MM.1S (cell line): ENCODE measurements around the gene TPD52L2.

ENCODE experiments used
- EZH2 ChIP-seq: fragments of 300-600 bp; sonication (generic); optimal IDR thresholded peaks from 2 replicates; pipeline ENCODE3; 2017; ENCODE audit warnings: low read depth, mild to moderate bottlenecking, antibody characterized with exemption, low read length, mixed read lengths
- EZH2phosphoT487 ChIP-seq: fragments of 300-600 bp; sonication (generic); IDR thresholded peaks from 2 replicates; pipeline ENCODE4 v1.6.1; 2018; ENCODE audit warnings: antibody characterized with exemption, low read length
- TF ChIP-seq, protein P1 (sequence below): fragments of 300-600 bp; sonication (generic); IDR thresholded peaks from 2 replicates; pipeline ENCODE4 v1.5.1; 2016; ENCODE audit warnings: antibody characterized with exemption, low read length, mixed read lengths

DNA sequence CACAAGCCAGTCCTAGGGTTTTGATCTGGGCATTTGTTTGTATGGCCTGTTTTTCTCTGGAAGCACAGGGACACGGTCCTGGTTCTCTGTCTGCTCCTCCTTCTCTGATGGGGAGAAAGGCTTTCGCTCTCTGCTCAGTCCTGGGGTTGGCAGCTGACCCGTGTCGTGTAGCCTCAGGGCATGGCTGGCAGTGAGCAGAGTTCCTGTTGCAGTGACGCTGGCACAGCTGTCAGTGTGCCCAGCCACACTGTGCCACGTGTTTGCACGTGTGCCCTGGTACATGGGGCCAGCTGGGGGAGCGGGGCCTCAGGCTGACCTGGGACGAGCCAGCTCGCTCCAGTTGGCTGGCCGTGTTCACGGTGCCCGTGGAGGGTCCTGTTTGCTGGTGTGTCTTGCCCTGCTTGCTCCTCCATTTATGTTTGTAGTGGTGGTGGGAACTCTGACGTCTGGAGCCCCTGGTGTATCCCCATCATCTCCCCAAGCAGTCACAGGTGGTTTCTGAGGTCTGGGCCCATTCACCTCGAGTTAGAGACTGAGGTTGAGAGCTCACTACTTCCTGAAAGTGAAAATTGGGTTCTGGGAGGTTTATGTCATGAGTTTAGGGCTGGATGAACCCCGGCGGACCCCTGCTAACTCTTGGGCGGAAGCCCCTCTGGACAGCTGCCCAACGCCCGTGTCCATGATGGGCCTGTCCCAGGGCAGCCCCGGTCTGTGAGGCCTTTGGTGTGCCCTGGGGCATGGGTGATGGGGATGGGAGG is 19.6 kb downstream of the TPD52L2 start:
- TF ChIP-seq, protein P1, sequence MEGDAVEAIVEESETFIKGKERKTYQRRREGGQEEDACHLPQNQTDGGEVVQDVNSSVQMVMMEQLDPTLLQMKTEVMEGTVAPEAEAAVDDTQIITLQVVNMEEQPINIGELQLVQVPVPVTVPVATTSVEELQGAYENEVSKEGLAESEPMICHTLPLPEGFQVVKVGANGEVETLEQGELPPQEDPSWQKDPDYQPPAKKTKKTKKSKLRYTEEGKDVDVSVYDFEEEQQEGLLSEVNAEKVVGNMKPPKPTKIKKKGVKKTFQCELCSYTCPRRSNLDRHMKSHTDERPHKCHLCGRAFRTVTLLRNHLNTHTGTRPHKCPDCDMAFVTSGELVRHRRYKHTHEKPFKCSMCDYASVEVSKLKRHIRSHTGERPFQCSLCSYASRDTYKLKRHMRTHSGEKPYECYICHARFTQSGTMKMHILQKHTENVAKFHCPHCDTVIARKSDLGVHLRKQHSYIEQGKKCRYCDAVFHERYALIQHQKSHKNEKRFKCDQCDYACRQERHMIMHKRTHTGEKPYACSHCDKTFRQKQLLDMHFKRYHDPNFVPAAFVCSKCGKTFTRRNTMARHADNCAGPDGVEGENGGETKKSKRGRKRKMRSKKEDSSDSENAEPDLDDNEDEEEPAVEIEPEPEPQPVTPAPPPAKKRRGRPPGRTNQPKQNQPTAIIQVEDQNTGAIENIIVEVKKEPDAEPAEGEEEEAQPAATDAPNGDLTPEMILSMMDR = no peak
- TF ChIP-seq EZH2 (no peak), EZH2phosphoT487 (no peak)
